ENCODE data around the gene EXOC8. TPM values are rescaled to one million over a fixed set of nuclear protein-coding genes. Genes with fewer than 3 reads are reported as not detected.

EXOC8 gene
- total and polyA plus RNA-seq, 2 of the 13 experiments (the other 11 are each of a cell fraction or from before 2014, with no cell fraction given) = 2.1 to 7.9 TPM

- TF ChIP-seq ZNF280D (CRISPR knock-in tag; IDR thresholded peaks at IDR 0.05) = no peak
- no peak for TF ChIP-seq TCF7 (IDR thresholded peaks at IDR 0.05; ENCODE audit: low read depth)
- TF ChIP-seq GABPA (IDR thresholded peaks at IDR 0.05; ENCODE audit: low read depth, low read length) = no peak
- TF ChIP-seq GABPA (CRISPR knock-in tag; IDR thresholded peaks at IDR 0.05; ENCODE audit: low read depth) = no peak
- no peak for TF ChIP-seq AGO2 (optimal IDR thresholded peaks at IDR 0.05; ENCODE audit: low read depth, low read length)
- no peak for TF ChIP-seq ZNF768 (CRISPR knock-in tag; IDR thresholded peaks at IDR 0.05)
- TF ChIP-seq GFI1 (CRISPR knock-in tag; IDR thresholded peaks at IDR 0.05; ENCODE audit: borderline replicate concordance) = peak; percentile 25; the same call in 1 of the 2 replicates
- TF ChIP-seq ZNF558 (CRISPR knock-in tag; IDR thresholded peaks at IDR 0.05; ENCODE audit: borderline replicate concordance) = 0 out of 2 replicates have a peak, but pooled peaks have one; percentile 30
- 0 out of 2 replicates have a peak, but pooled peaks have one; percentile 16 for TF ChIP-seq ZNF121 (CRISPR knock-in tag; IDR thresholded peaks at IDR 0.05)
- TF ChIP-seq, protein P1, sequence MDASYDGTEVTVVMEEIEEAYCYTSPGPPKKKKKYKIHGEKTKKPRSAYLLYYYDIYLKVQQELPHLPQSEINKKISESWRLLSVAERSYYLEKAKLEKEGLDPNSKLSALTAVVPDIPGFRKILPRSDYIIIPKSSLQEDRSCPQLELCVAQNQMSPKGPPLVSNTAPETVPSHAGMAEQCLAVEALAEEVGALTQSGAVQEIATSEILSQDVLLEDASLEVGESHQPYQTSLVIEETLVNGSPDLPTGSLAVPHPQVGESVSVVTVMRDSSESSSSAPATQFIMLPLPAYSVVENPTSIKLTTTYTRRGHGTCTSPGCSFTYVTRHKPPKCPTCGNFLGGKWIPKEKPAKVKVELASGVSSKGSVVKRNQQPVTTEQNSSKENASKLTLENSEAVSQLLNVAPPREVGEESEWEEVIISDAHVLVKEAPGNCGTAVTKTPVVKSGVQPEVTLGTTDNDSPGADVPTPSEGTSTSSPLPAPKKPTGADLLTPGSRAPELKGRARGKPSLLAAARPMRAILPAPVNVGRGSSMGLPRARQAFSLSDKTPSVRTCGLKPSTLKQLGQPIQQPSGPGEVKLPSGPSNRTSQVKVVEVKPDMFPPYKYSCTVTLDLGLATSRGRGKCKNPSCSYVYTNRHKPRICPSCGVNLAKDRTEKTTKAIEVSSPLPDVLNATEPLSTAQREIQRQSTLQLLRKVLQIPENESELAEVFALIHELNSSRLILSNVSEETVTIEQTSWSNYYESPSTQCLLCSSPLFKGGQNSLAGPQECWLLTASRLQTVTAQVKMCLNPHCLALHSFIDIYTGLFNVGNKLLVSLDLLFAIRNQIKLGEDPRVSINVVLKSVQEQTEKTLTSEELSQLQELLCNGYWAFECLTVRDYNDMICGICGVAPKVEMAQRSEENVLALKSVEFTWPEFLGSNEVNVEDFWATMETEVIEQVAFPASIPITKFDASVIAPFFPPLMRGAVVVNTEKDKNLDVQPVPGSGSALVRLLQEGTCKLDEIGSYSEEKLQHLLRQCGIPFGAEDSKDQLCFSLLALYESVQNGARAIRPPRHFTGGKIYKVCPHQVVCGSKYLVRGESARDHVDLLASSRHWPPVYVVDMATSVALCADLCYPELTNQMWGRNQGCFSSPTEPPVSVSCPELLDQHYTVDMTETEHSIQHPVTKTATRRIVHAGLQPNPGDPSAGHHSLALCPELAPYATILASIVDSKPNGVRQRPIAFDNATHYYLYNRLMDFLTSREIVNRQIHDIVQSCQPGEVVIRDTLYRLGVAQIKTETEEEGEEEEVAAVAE (CRISPR knock-in tag; IDR thresholded peaks at IDR 0.05; ENCODE audit: borderline replicate concordance) = no peak
- peak; percentile 27; the same call in 1 of the 2 replicates for TF ChIP-seq HOXA3 (CRISPR knock-in tag; IDR thresholded peaks at IDR 0.05)
- TF ChIP-seq PHF21A (CRISPR knock-in tag; IDR thresholded peaks at IDR 0.05) = 0 out of 2 replicates have a peak, but pooled peaks have one; percentile 17
- no peak for TF ChIP-seq TAF1 (CRISPR knock-in tag; IDR thresholded peaks at IDR 0.05)
- TF ChIP-seq ZNF136 (CRISPR knock-in tag; IDR thresholded peaks at IDR 0.05; ENCODE audit: low read depth) = 0 out of 2 replicates have a peak, but pooled peaks have one; percentile 41
- TF ChIP-seq CEBPG (CRISPR knock-in tag; IDR thresholded peaks at IDR 0.05) = peak; percentile 90
- no peak for TF ChIP-seq KAT8 (CRISPR knock-in tag; IDR thresholded peaks at IDR 0.05)
- TF ChIP-seq AHR (CRISPR knock-in tag; IDR thresholded peaks at IDR 0.05) = no peak
- no peak for TF ChIP-seq ZNF510 (CRISPR knock-in tag; IDR thresholded peaks at IDR 0.05; ENCODE audit: low read depth)
- TF ChIP-seq, protein P2, sequence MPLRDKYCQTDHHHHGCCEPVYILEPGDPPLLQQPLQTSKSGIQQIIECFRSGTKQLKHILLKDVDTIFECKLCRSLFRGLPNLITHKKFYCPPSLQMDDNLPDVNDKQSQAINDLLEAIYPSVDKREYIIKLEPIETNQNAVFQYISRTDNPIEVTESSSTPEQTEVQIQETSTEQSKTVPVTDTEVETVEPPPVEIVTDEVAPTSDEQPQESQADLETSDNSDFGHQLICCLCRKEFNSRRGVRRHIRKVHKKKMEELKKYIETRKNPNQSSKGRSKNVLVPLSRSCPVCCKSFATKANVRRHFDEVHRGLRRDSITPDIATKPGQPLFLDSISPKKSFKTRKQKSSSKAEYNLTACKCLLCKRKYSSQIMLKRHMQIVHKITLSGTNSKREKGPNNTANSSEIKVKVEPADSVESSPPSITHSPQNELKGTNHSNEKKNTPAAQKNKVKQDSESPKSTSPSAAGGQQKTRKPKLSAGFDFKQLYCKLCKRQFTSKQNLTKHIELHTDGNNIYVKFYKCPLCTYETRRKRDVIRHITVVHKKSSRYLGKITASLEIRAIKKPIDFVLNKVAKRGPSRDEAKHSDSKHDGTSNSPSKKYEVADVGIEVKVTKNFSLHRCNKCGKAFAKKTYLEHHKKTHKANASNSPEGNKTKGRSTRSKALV (CRISPR knock-in tag; IDR thresholded peaks at IDR 0.05) = no peak
- no peak for TF ChIP-seq KMT2B (CRISPR knock-in tag; IDR thresholded peaks at IDR 0.05)
- no peak for TF ChIP-seq MIER2 (CRISPR knock-in tag; IDR thresholded peaks at IDR 0.05)
Observed at GRCh38 chr1:231335663-231336602, 1.7 kb downstream of the EXOC8 start (continued).

All from HepG2 (cell line).